HCT116 (cell line): ENCODE data around the gene HEPACAM2.

Source experiments
- CEBPB ChIP-seq: IDR thresholded peaks from 2 replicates; pipeline ENCODE4 v1.6.1; 2012; ENCODE audit warnings: low read depth
- CTCF ChIP-seq, 3 experiments: fragments of 200-600 bp in 1 of 3; sonication (generic) in 1 of 3; IDR thresholded peaks in 2 of 3; conservative IDR thresholded peaks in 1 of 3; 2 replicates each; pipeline ENCODE4 v1.5.1; 2012 to 2017; ENCODE audit warnings: low read depth in 2 of 3, low read length in 2 of 3, antibody characterized with exemption in 1 of 3, borderline replicate concordance in 1 of 3, control low read depth in 1 of 3, mild to moderate bottlenecking in 1 of 3, mixed read lengths in 1 of 3, mixed run types in 1 of 3, moderate library complexity in 1 of 3; ENCODE audit not compliant: insufficient read depth in 1 of 3
- EZH2 ChIP-seq: fragments of 200-600 bp; sonication (generic); IDR thresholded peaks from 2 replicates; pipeline ENCODE4 v1.6.1; 2017; ENCODE audit warnings: antibody characterized with exemption, mixed run types
- MAX ChIP-seq: IDR thresholded peaks from 2 replicates; pipeline ENCODE4 v1.6.1; 2012
- POLR2A ChIP-seq: IDR thresholded peaks from 2 replicates; pipeline ENCODE4 v1.7.0; 2011; ENCODE audit warnings: borderline replicate concordance; ENCODE audit not compliant: insufficient read depth, insufficient read length; ENCODE audit errors: extremely low read depth
- POLR2AphosphoS5 ChIP-seq: IDR thresholded peaks from 2 replicates; pipeline ENCODE4 v1.6.1; 2011; ENCODE audit warnings: mild to moderate bottlenecking, low read depth, low read length, moderate library complexity
- REST ChIP-seq: IDR thresholded peaks from 2 replicates; pipeline ENCODE4 v1.6.1; 2012; ENCODE audit warnings: low read depth
- SP1 ChIP-seq: IDR thresholded peaks from 2 replicates; pipeline ENCODE4 v1.6.1; 2012; ENCODE audit warnings: low read depth
- TCF7L2 ChIP-seq: IDR thresholded peaks from 2 replicates; pipeline ENCODE4 v1.7.0; 2011; ENCODE audit warnings: borderline replicate concordance, inconsistent platforms; ENCODE audit not compliant: insufficient read depth, insufficient read length; ENCODE audit errors: extremely low read depth
- YY1 ChIP-seq: IDR thresholded peaks from 2 replicates; pipeline ENCODE4 v1.6.1; 2011; ENCODE audit warnings: low read length, low read depth, moderate library complexity, mild to moderate bottlenecking; ENCODE audit not compliant: insufficient replicate concordance; ENCODE audit errors: extremely low read depth
- ZBTB33 ChIP-seq: IDR thresholded peaks from 2 replicates; pipeline ENCODE4 v1.6.1; 2011; ENCODE audit warnings: mild to moderate bottlenecking, low read length, moderate library complexity; ENCODE audit not compliant: insufficient replicate concordance; ENCODE audit errors: extremely low read depth
- ZFX ChIP-seq: fragments of 450-650 bp; IDR thresholded peaks from 2 replicates; pipeline ENCODE4 v1.6.1; 2017

GRCh38 chr7:93185303-93186027 lies 40.8 kb downstream of the HEPACAM2 start:
- TF ChIP-seq SP1 (no peak), POLR2A (no peak), CEBPB (no peak), ZBTB33 (no peak), CTCF (IDR thresholded peaks at IDR 0.05 in 2 of 3, conservative IDR thresholded peaks at IDR 0.05 in 1 of 3; ENCODE audit: borderline replicate concordance in 1 of 3, insufficient read depth in 1 of 3, low read depth in 2 of 3, low read length in 2 of 3) (no peak), POLR2AphosphoS5 (no peak), YY1 (no peak), ZFX (no peak), EZH2 (no peak), REST (no peak), MAX (no peak), TCF7L2 (no peak)
